Testis (tissue), 2 donors: ENCODE results near the gene MINK1.
A peak's percentile ranks its signal among the peaks of the same experiment; 100 is the strongest.

Experiments
- POLR2A ChIP-seq: fragments of 450-650 bp; IDR thresholded peaks from one replicate; pipeline ENCODE4 v1.6.1; 2017; ENCODE audit warnings: antibody characterized with exemption, mild to moderate bottlenecking, moderate library complexity
- TF ChIP-seq, protein P1 (sequence below), 3 experiments: fragments of 450-650 bp in 2 of 3; fragments of 200-600 bp in 1 of 3; sonication (generic) in 1 of 3; IDR thresholded peaks; one replicate each; pipeline ENCODE4 v1.5.1; 2016 to 2019; ENCODE audit warnings: antibody characterized with exemption in 3 of 3, mild to moderate bottlenecking in 2 of 3, moderate library complexity in 1 of 3

DNA sequence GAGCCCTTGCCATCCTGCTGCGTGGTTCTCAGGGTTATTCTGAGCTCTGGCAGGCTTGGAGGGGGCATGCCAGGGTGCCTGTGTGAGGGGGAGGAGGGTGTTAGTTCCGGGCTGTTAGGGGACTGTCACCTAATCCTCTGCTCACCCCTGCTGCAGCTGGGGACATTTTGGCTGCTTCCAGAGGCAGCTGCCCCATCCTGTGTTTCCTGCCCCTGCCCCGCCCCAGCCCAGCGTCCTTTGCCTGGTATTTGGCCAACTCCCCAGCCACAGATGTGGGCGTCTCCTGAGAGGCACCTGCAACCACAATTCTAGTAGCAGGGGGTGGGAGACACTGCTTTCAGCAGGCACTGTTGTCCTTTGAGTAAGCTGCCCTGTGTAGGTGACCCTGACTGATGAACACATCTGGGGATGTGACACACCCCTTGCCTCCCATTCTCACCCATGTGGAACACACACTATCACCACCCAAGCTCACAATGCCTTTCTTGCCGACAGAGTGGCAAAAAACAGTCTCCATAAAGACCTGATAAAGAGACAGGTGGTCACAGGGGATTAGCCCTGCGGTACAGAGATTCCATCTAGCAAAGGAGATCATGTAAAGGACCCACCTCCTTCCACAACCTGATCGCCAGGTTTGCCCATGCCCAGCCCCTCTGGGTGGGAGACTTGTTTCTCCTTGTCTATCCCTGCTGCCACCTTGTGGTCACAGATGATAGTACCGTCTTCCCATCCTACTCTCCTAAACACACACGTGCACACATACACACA, 70.1 kb downstream of the MINK1 start, which contains the start of gene CHRNE:
- TF ChIP-seq, protein P1, sequence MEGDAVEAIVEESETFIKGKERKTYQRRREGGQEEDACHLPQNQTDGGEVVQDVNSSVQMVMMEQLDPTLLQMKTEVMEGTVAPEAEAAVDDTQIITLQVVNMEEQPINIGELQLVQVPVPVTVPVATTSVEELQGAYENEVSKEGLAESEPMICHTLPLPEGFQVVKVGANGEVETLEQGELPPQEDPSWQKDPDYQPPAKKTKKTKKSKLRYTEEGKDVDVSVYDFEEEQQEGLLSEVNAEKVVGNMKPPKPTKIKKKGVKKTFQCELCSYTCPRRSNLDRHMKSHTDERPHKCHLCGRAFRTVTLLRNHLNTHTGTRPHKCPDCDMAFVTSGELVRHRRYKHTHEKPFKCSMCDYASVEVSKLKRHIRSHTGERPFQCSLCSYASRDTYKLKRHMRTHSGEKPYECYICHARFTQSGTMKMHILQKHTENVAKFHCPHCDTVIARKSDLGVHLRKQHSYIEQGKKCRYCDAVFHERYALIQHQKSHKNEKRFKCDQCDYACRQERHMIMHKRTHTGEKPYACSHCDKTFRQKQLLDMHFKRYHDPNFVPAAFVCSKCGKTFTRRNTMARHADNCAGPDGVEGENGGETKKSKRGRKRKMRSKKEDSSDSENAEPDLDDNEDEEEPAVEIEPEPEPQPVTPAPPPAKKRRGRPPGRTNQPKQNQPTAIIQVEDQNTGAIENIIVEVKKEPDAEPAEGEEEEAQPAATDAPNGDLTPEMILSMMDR (IDR thresholded peaks at IDR 0.05) = peak; percentile 57 to 82 (median 80)
- TF ChIP-seq POLR2A = no peak
